H1 (cell line): Measurements from ENCODE around the gene LRTM2. TPM values are rescaled to one million over a fixed set of nuclear protein-coding genes. Genes with fewer than 3 reads are reported as not detected.

Experiments
- MAX ChIP-seq: IDR thresholded peaks from 2 replicates; pipeline ENCODE4 v1.6.1; 2012; ENCODE audit warnings: inconsistent platforms
- polyA plus RNA-seq, 7 experiments: library from polyadenylated mRNA; depleted of rRNA in 3 of 7; stranded (reverse) in 5 of 7; unstranded in 2 of 7; fragments of >200 nt in 5 of 7; fragments of 200-250 nt in 2 of 7; gene quantifications; 1 replicate in 5 of 7; 2 replicates in 1 of 7; 4 replicates in 1 of 7; pipeline versions ENCODE4 v1.2.1 to v1.2.3, GENCODE V29; 2011 to 2013; ENCODE audit warnings: missing spikeins in 2 of 7, mixed read lengths in 2 of 7
- total RNA-seq: library from RNA; stranded (reverse); fragmentation: NEBNext Ultra II Directional; extraction: Animal tissue kit (Norgen Biotek cat#: 25700); gene quantifications from 2 replicates; pipeline ENCODE4 v1.2.1, GENCODE V29; 2021

LRTM2 gene
- total and polyA plus RNA-seq, 2 of the 8 experiments (the other 6 are each of a cell fraction or from before 2014, with no cell fraction given), result 0.06 TPM; not detected in 1

- no peak for TF ChIP-seq MAX
Observed at GRCh38 chr12:1880153-1880845, 59.9 kb downstream of the LRTM2 start (continued).
